Gastroesophageal sphincter (tissue), 2 donors: ENCODE data around the gene GJD2.

ENCODE experiments used
- EP300 ChIP-seq: sonication (generic); formaldehyde crosslinking; IDR thresholded peaks from one replicate; pipeline ENCODE4 v1.6.1; 2017; ENCODE audit warnings: antibody characterized with exemption, mild to moderate bottlenecking
- POLR2A ChIP-seq, 2 donors: fragments of 450-650 bp; IDR thresholded peaks; one replicate each; pipeline ENCODE4 v1.6.1; 2017; ENCODE audit warnings: antibody characterized with exemption in 2 of 2, mild to moderate bottlenecking in 2 of 2, moderate library complexity in 1 of 2

- TF ChIP-seq EP300 = no peak
- no peak for TF ChIP-seq POLR2A (IDR thresholded peaks at IDR 0.05)
These were observed 31.4 kb upstream of the GJD2 start for GRCh38 chr15:34786206-34786605.
